KMS-11 (cell line): ENCODE data around the gene MYL9.

ENCODE experiments used
- H2AFZ ChIP-seq: fragments of 200-600 bp; sonication (generic); 2 replicates; pipeline ENCODE4 v1.6.1; 2016; ENCODE audit warnings: antibody characterized with exemption, mixed run types, low read depth
- H3K27ac ChIP-seq: fragments of 200-600 bp; sonication (generic); 2 replicates; pipeline ENCODE4 v1.6.1; 2016; ENCODE audit warnings: mild to moderate bottlenecking, mixed run types
- H3K27me3 ChIP-seq: fragments of 200-600 bp; sonication (generic); 2 replicates; pipeline ENCODE4 v1.6.1; 2017; ENCODE audit warnings: mild to moderate bottlenecking, low read depth, mixed run types, moderate library complexity; ENCODE audit not compliant: insufficient read depth
- H3K36me3 ChIP-seq: fragments of 200-600 bp; sonication (generic); 2 replicates; pipeline ENCODE4 v1.6.1; 2017; ENCODE audit warnings: mild to moderate bottlenecking, mixed run types; ENCODE audit not compliant: insufficient read depth
- H3K4me1 ChIP-seq: fragments of 200-600 bp; sonication (generic); 2 replicates; pipeline ENCODE4 v1.6.1; 2016; ENCODE audit warnings: mild to moderate bottlenecking, low read depth, mixed run types; ENCODE audit not compliant: poor library complexity, severe bottlenecking
- H3K4me2 ChIP-seq: fragments of 200-600 bp; sonication (generic); 2 replicates; pipeline ENCODE4 v1.7.0; 2016; ENCODE audit warnings: mild to moderate bottlenecking, mixed run types
- H3K4me3 ChIP-seq: fragments of 200-600 bp; sonication (generic); IDR thresholded peaks from 2 replicates; pipeline ENCODE4 v1.6.1; 2017; ENCODE audit warnings: low read depth, low read length, mixed read lengths; ENCODE audit not compliant: insufficient read depth
- H3K79me2 ChIP-seq: fragments of 200-600 bp; sonication (generic); 2 replicates; pipeline ENCODE4 v1.6.1; 2016; ENCODE audit warnings: low read depth, mixed run types; ENCODE audit not compliant: insufficient read depth
- H3K9ac ChIP-seq: fragments of 200-600 bp; sonication (generic); 2 replicates; pipeline ENCODE4 v1.6.1; 2016; ENCODE audit warnings: mild to moderate bottlenecking, mixed run types
- H4K20me1 ChIP-seq: fragments of 200-600 bp; sonication (generic); 2 replicates; pipeline ENCODE4 v1.6.1; 2016; ENCODE audit warnings: mild to moderate bottlenecking, mixed run types; ENCODE audit not compliant: insufficient read depth
- CTCF ChIP-seq: fragments of 200-600 bp; sonication (generic); conservative IDR thresholded peaks from 2 replicates; pipeline ENCODE4 v1.6.1; 2017; ENCODE audit warnings: low read depth, mild to moderate bottlenecking, antibody characterized with exemption, low read length, moderate library complexity, mixed read lengths

Gene MYL9

GRCh38 chr20:36523341-36523740 lies 18.0 kb upstream of the MYL9 start:
- Histone ChIP-seq H3K9ac (no peak overlapping the region), H4K20me1 (no peaks in the 10 kb centered on the region), H3K79me2 (no peaks in the 10 kb centered on the region), H3K4me2 (no peak overlapping the region), H3K27me3 (no peaks in the 10 kb centered on the region), H3K27ac (no peak overlapping the region), H2AFZ (no peak overlapping the region), H3K36me3 (no peaks in the 10 kb centered on the region), H3K4me3 (no peak overlapping the region), H3K4me1 (no peaks in the 10 kb centered on the region)
- TF ChIP-seq CTCF: no peak

- Histone ChIP-seq H3K27me3 (no peaks in the 10 kb centered on the region), H3K4me1 (peaks cover 23% of the 10 kb centered on the region), H3K27ac (no peak overlapping the region), H3K4me3 (no peak overlapping the region), H3K9ac (no peak overlapping the region), H4K20me1 (no peaks in the 10 kb centered on the region), H3K4me2 (no peak overlapping the region), H3K79me2 (no peaks in the 10 kb centered on the region), H2AFZ (no peak overlapping the region), H3K36me3 (no peaks in the 10 kb centered on the region)
- TF ChIP-seq CTCF: no peak
These were observed 15.5 kb upstream of the MYL9 start for GRCh38 chr20:36525620-36526365.

GRCh38 chr20:36526521-36527011 lies 14.8 kb upstream of the MYL9 start:
- H2AFZ ChIP-seq: no peak overlapping the region
- no peak overlapping the region for H3K4me2 ChIP-seq
- H3K27me3 ChIP-seq: no peaks in the 10 kb centered on the region
- no peak overlapping the region for H3K4me3 ChIP-seq
- no peak overlapping the region for H3K9ac ChIP-seq
- no peak overlapping the region for H3K27ac ChIP-seq
- H3K36me3 ChIP-seq: no peaks in the 10 kb centered on the region
- peaks cover 31% of the 10 kb centered on the region for H3K4me1 ChIP-seq
- no peaks in the 10 kb centered on the region for H4K20me1 ChIP-seq
- TF ChIP-seq CTCF: no peak
- H3K79me2 ChIP-seq: no peaks in the 10 kb centered on the region

GRCh38 chr20:36527331-36528125 lies 13.8 kb upstream of the MYL9 start:
- Histone ChIP-seq H3K4me2 (no peak overlapping the region), H3K36me3 (no peaks in the 10 kb centered on the region), H3K4me3 (no peak overlapping the region), H3K27ac (no peak overlapping the region), H3K27me3 (no peaks in the 10 kb centered on the region), H4K20me1 (no peaks in the 10 kb centered on the region), H3K4me1 (peaks cover 40% of the 10 kb centered on the region), H3K79me2 (no peaks in the 10 kb centered on the region), H2AFZ (no peak overlapping the region), H3K9ac (no peak overlapping the region)
- TF ChIP-seq CTCF: no peak
